Fibroblast of the aortic adventitia (primary cell): Measurements from ENCODE around the gene YES1. TPM values are rescaled to one million over a fixed set of nuclear protein-coding genes. Genes with fewer than 3 reads are reported as not detected.
"Not testable (repeated sequence)": the region's sequence is repeated elsewhere in the genome, so short reads cannot be mapped to it uniquely, and the experiment has no call there.

ENCODE experiments used
- DNase-seq: peaks from one replicate; pipeline ENCODE4 v3.0.0-alpha.2; 2010; ENCODE audit warnings: low read depth
- H3K4me3 ChIP-seq: 2 replicates; pipeline ENCODE4 v1.5.1; 2011; ENCODE audit warnings: low read depth, mild to moderate bottlenecking, control low read depth, low read length, moderate library complexity
- CTCF ChIP-seq: IDR thresholded peaks from 2 replicates; pipeline ENCODE4 v1.5.1; 2011; ENCODE audit warnings: mild to moderate bottlenecking, low read length, control low read depth, inconsistent platforms; ENCODE audit not compliant: insufficient read depth
- total RNA-seq: library from RNA; depleted of rRNA; stranded (reverse); fragments of >200 nt; gene quantifications from 2 replicates; pipeline ENCODE4 v1.2.3, GENCODE V29; 2012; ENCODE audit warnings: low replicate concordance

The YES1 gene
- total RNA-seq, 1 donor: 156 TPM

- no peak overlapping the region for H3K4me3 ChIP-seq
- no peak for TF ChIP-seq CTCF
- DNase-seq: no peak
These were observed 2.5 kb upstream of the YES1 start for GRCh38 chr18:814300-815084.

- peak overlapping the region; percentile 88 for H3K4me3 ChIP-seq
- no peak for TF ChIP-seq CTCF
- DNase-seq: no peak
These were observed 1.4 kb upstream of the YES1 start for GRCh38 chr18:813172-814071.

- no peak for TF ChIP-seq CTCF
- peak; percentile 89 for DNase-seq
- peak overlapping the region; percentile 88 for H3K4me3 ChIP-seq
These were observed 532 bp upstream of the YES1 start for GRCh38 chr18:812376-813171.

GRCh38 chr18:811182-811891 is 705 bp downstream of the YES1 start:
- DNase-seq: peak; percentile 40
- H3K4me3 ChIP-seq: peak overlapping the region; percentile 88

GRCh38 chr18:809985-810642 is 1.9 kb downstream of the YES1 start:
- H3K4me3 ChIP-seq: peak overlapping the region; percentile 88
- DNase-seq: no peak
- TF ChIP-seq CTCF: no peak

More at GRCh38 chr18:811182-811891, 705 bp downstream of the YES1 start:
- no peak for TF ChIP-seq CTCF

- not testable (repeated sequence) for H3K4me3 ChIP-seq, DNase-seq
These were observed 2.8 kb downstream of the YES1 start for GRCh38 chr18:809228-809627.
